Cardiac muscle cell (in vitro differentiated cells and primary cell): ENCODE data around the gene TWNK. TPM values are rescaled to one million over a fixed set of nuclear protein-coding genes. Genes with fewer than 3 reads are reported as not detected.

ENCODE experiments used
- DNase-seq, 2 donors: peaks; one replicate each; pipeline versions ENCODE4 v3.0.0 to v3.0.0-alpha.2; 2010 to 2017; ENCODE audit warnings: low read depth in 1 of 2, low spot score in 1 of 2
- H3K27ac ChIP-seq: fragments of 200-600 bp; sonication (generic); 2 replicates; pipeline ENCODE4 v1.5.1; 2016
- H3K27me3 ChIP-seq: fragments of 200-600 bp; sonication (generic); 2 replicates; pipeline ENCODE4 v1.6.0; 2016; ENCODE audit warnings: control low read depth
- H3K36me3 ChIP-seq: fragments of 200-600 bp; sonication (generic); 2 replicates; pipeline ENCODE4 v1.5.1; 2016; ENCODE audit warnings: control low read depth
- H3K4me1 ChIP-seq: fragments of 200-600 bp; sonication (generic); 2 replicates; pipeline ENCODE4 v1.8.1; 2017; ENCODE audit warnings: low read depth, mild to moderate bottlenecking, mixed run types
- H3K4me3 ChIP-seq: fragments of 200-600 bp; sonication (generic); 2 replicates; pipeline ENCODE4 v1.5.1; 2016; ENCODE audit warnings: mild to moderate bottlenecking
- H3K9me3 ChIP-seq: fragments of 200-600 bp; sonication (generic); 2 replicates; pipeline ENCODE4 v1.5.1; 2017; ENCODE audit warnings: low read depth, mild to moderate bottlenecking, control low read depth
- CTCF ChIP-seq: IDR thresholded peaks from 2 replicates; pipeline ENCODE4 v1.5.1; 2012; ENCODE audit warnings: low read depth, mild to moderate bottlenecking, low read length
- polyA plus RNA-seq: library from polyadenylated mRNA; unstranded; fragments of >200 nt; fragmentation: Nextera tagmentation; extraction: Ambion mirVana; gene quantifications from 2 replicates; pipeline ENCODE4 v1.2.1, GENCODE V29; 2016
- total RNA-seq: library from RNA; depleted of rRNA; stranded (reverse); fragments of >200 nt; gene quantifications from 2 replicates; pipeline ENCODE4 v1.2.3, GENCODE V29; 2016

The TWNK gene
- total and polyA plus RNA-seq, 2 experiments from 2014 or later, result 6.9 to 7.6 TPM

- no peak overlapping the region for H3K4me3 ChIP-seq
- no peaks in the 10 kb centered on the region for H3K4me1 ChIP-seq
- H3K9me3 ChIP-seq, result no peaks in the 10 kb centered on the region
- no peaks in the 10 kb centered on the region for H3K27me3 ChIP-seq
- TF ChIP-seq CTCF, result no peak
- H3K27ac ChIP-seq, result no peak overlapping the region
- H3K36me3 ChIP-seq, result peaks cover 15% of the 10 kb centered on the region
- no peak for DNase-seq
Measured at GRCh38 chr10:100976906-100977305, 10.4 kb upstream of the TWNK start.

GRCh38 chr10:100977436-100977835, 9.9 kb upstream of the TWNK start:
- Histone ChIP-seq H3K9me3 (no peaks in the 10 kb centered on the region), H3K27me3 (no peaks in the 10 kb centered on the region), H3K4me1 (no peaks in the 10 kb centered on the region), H3K27ac (no peak overlapping the region), H3K36me3 (peaks cover 15% of the 10 kb centered on the region), H3K4me3 (no peak overlapping the region)
- no peak for TF ChIP-seq CTCF
- DNase-seq, result no peak

- Histone ChIP-seq H3K4me3 (no peak overlapping the region), H3K36me3 (peaks cover 15% of the 10 kb centered on the region), H3K4me1 (no peaks in the 10 kb centered on the region), H3K27ac (no peak overlapping the region), H3K9me3 (no peaks in the 10 kb centered on the region), H3K27me3 (no peaks in the 10 kb centered on the region)
- no peak for DNase-seq
- TF ChIP-seq CTCF, result no peak
Measured at GRCh38 chr10:100978121-100978900, 9.0 kb upstream of the TWNK start.

GRCh38 chr10:100978901-100979195, 8.5 kb upstream of the TWNK start:
- H3K4me1 ChIP-seq, result no peaks in the 10 kb centered on the region
- H3K4me3 ChIP-seq, result no peak overlapping the region
- H3K27ac ChIP-seq, result no peak overlapping the region
- H3K27me3 ChIP-seq, result no peaks in the 10 kb centered on the region
- no peak for TF ChIP-seq CTCF
- peaks cover 15% of the 10 kb centered on the region for H3K36me3 ChIP-seq
- DNase-seq, result no peak
- no peaks in the 10 kb centered on the region for H3K9me3 ChIP-seq

- Histone ChIP-seq H3K36me3 (peaks cover 15% of the 10 kb centered on the region), H3K9me3 (no peaks in the 10 kb centered on the region), H3K4me1 (no peaks in the 10 kb centered on the region), H3K27ac (no peak overlapping the region), H3K27me3 (no peaks in the 10 kb centered on the region), H3K4me3 (no peak overlapping the region)
- no peak for DNase-seq
- no peak for TF ChIP-seq CTCF
Measured at GRCh38 chr10:100979791-100980272, 7.5 kb upstream of the TWNK start.
